Neutrophil (primary cell): ENCODE measurements around the gene DCTN2.
A peak's percentile ranks its signal among the peaks of the same experiment; 100 is the strongest.

Experiments
- H3K27ac ChIP-seq: fragments of 200-600 bp; sonication (generic); 2 replicates; pipeline ENCODE4 v1.5.1; 2016; ENCODE audit warnings: mild to moderate bottlenecking, moderate library complexity
- H3K27me3 ChIP-seq: fragments of 200-600 bp; sonication (generic); 2 replicates; pipeline ENCODE4 v1.6.0; 2016; ENCODE audit warnings: mild to moderate bottlenecking
- H3K36me3 ChIP-seq: fragments of 200-600 bp; sonication (generic); 2 replicates; pipeline ENCODE4 v1.5.1; 2017
- H3K4me1 ChIP-seq, 2 experiments: fragments of 200-600 bp in 1 of 2; sonication (generic) in 1 of 2; 1 replicate in 1 of 2; 2 replicates in 1 of 2; pipeline versions ENCODE4 v1.5.1 to v1.6.1; 2013 to 2016; ENCODE audit warnings: low read depth in 1 of 2, low read length in 1 of 2, mild to moderate bottlenecking in 1 of 2, moderate library complexity in 1 of 2; ENCODE audit not compliant: control insufficient read depth in 1 of 2, insufficient read depth in 1 of 2
- H3K4me3 ChIP-seq, 2 experiments: fragments of 200-600 bp in 1 of 2; sonication (generic) in 1 of 2; 1 replicate in 1 of 2; 2 replicates in 1 of 2; pipeline ENCODE4 v1.5.1; 2013 to 2016; ENCODE audit warnings: low read depth in 1 of 2, low read length in 1 of 2, mild to moderate bottlenecking in 1 of 2, moderate library complexity in 1 of 2
- H3K9me3 ChIP-seq: fragments of 200-600 bp; sonication (generic); 2 replicates; pipeline ENCODE4 v1.5.1; 2016
- TF ChIP-seq, protein P1 (sequence below): fragments of 200-600 bp; sonication (generic); IDR thresholded peaks from 2 replicates; pipeline ENCODE4 v1.5.1; 2016; ENCODE audit warnings: antibody characterized with exemption

Gene DCTN2

DNA sequence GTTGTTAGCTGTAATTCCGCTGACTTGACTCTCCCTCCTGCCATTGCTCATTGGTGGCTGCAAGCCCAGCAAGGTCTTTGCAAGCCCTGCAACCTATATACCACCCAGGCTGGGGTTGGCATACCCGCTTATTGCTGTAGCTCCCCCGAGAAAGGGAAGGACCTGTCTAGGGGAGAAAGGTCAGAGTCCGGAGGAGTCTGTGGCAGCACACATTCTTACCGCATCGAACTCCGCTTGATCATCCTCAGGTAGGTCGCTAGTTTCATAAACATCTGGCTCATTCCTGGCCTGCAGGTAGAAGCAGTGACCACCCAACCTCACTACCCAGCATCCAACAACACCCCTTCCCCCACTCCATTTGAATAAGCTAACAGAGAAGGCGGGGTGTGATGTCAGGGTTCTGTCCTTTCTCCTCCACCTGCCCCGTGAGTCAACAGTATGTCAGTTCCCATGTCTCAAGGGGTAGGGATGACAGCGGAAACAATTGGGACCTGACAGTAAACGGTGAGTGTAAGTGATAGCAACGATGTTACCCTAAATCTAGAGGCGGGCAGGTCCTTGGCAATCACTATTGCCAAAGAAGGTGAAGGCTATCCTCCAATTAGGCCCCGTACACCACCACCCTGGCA is 1.1 kb downstream of the DCTN2 start:
- no peaks in the 10 kb centered on the region for H3K9me3 ChIP-seq
- peaks cover 32% of the 10 kb centered on the region for H3K27me3 ChIP-seq
- peaks cover 20% of the 10 kb centered on the region for H3K36me3 ChIP-seq
- peak overlapping the region; percentile 83 for H3K27ac ChIP-seq
- peaks cover 36 to 42% of the 10 kb centered on the region in 2 experiments for H3K4me1 ChIP-seq
- H3K4me3 ChIP-seq: peak overlapping the region; percentile 72 to 92
- TF ChIP-seq, protein P1, sequence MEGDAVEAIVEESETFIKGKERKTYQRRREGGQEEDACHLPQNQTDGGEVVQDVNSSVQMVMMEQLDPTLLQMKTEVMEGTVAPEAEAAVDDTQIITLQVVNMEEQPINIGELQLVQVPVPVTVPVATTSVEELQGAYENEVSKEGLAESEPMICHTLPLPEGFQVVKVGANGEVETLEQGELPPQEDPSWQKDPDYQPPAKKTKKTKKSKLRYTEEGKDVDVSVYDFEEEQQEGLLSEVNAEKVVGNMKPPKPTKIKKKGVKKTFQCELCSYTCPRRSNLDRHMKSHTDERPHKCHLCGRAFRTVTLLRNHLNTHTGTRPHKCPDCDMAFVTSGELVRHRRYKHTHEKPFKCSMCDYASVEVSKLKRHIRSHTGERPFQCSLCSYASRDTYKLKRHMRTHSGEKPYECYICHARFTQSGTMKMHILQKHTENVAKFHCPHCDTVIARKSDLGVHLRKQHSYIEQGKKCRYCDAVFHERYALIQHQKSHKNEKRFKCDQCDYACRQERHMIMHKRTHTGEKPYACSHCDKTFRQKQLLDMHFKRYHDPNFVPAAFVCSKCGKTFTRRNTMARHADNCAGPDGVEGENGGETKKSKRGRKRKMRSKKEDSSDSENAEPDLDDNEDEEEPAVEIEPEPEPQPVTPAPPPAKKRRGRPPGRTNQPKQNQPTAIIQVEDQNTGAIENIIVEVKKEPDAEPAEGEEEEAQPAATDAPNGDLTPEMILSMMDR: no peak

GRCh38 chr12:57543581-57543980 is 3.4 kb downstream of the DCTN2 start:
- H3K4me1 ChIP-seq: peaks cover 31 to 32% of the 10 kb centered on the region in 2 experiments
- H3K4me3 ChIP-seq: no peak overlapping the region
- no peak overlapping the region for H3K27ac ChIP-seq
- TF ChIP-seq, protein P1: no peak
- H3K27me3 ChIP-seq: peaks cover 8% of the 10 kb centered on the region
- H3K9me3 ChIP-seq: no peaks in the 10 kb centered on the region
- peaks cover 42% of the 10 kb centered on the region for H3K36me3 ChIP-seq

GRCh38 chr12:57541717-57542116 is 5.3 kb downstream of the DCTN2 start:
- Histone ChIP-seq H3K27ac (no peak overlapping the region), H3K36me3 (peaks cover 53% of the 10 kb centered on the region), H3K4me1 (peaks cover 23 to 24% of the 10 kb centered on the region in 2 experiments), H3K27me3 (no peaks in the 10 kb centered on the region), H3K4me3 (no peak overlapping the region), H3K9me3 (no peaks in the 10 kb centered on the region)
- TF ChIP-seq, protein P1: no peak

DNA sequence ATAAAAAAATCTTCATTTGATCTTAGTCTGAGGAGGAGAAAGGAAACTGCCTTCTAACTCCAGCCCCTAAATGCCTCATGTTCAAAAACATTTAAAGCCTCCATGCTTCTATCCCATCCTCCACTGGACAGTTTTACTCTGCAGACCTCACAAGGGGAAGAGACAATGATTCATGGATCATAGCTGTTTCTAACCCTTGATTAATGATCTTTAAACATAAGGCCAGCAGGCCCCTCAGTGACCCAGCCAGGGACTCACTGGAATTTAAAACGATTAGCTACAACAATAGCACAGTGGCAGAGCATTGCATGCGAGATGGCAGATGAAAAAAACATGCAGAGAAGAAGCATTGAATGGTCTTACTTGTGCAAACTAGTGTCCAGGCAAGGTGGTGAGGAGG is 6.0 kb downstream of the DCTN2 start:
- TF ChIP-seq, protein P1: no peak
- no peak overlapping the region for H3K27ac ChIP-seq
- H3K9me3 ChIP-seq: no peaks in the 10 kb centered on the region
- H3K36me3 ChIP-seq: peaks cover 60% of the 10 kb centered on the region
- H3K27me3 ChIP-seq: no peaks in the 10 kb centered on the region
- H3K4me1 ChIP-seq: peaks cover 16 to 17% of the 10 kb centered on the region in 2 experiments
- no peak overlapping the region for H3K4me3 ChIP-seq

GRCh38 chr12:57539134-57539768 is 7.7 kb downstream of the DCTN2 start:
- H3K36me3 ChIP-seq: peaks cover 78% of the 10 kb centered on the region
- TF ChIP-seq, protein P1: no peak
- no peaks in the 10 kb centered on the region for H3K9me3 ChIP-seq
- no peaks in the 10 kb centered on the region for H3K4me1 ChIP-seq
- no peak overlapping the region for H3K27ac ChIP-seq
- no peaks in the 10 kb centered on the region for H3K27me3 ChIP-seq
- no peak overlapping the region for H3K4me3 ChIP-seq
